ENCODE results near the gene PAGR1. TPM values are rescaled to one million over a fixed set of nuclear protein-coding genes. Genes with fewer than 3 reads are reported as not detected.

PAGR1 gene
- total and polyA plus RNA-seq, 10 of the 15 experiments (the other 5 are each of a cell fraction or from before 2014, with no cell fraction given) = 1.1 to 57.7 (median 23.4) TPM

- ChIA-PET POLR2A (no interaction called here), SMC1A (ENCODE audit: uncharacterized antibody, unreplicated experiment) (interaction anchor here (1.2 kb wide), 1 partner anchor 26 kb away, joined by 3 read pairs; no protein-coding TSS in a partner anchor), RAD21 (ENCODE audit: unreplicated experiment) (no interaction called here), CTCF (no interaction called here)
- ATAC-seq (no peak), FAIRE-seq (no peak), DNase-seq (ENCODE audit: low read depth, low spot score) (no peak)
- H3K4me1 ChIP-seq (ENCODE audit: control insufficient read depth, insufficient read depth, low read length) = no peaks in the 10 kb centered on the region
- H3K9ac ChIP-seq (ENCODE audit: control insufficient read depth, insufficient read depth, low read length) = no peak overlapping the region
- H2AFZ ChIP-seq (ENCODE audit: control insufficient read depth, low read depth, low read length) = no peak overlapping the region
- no peak overlapping the region for H3K4me2 ChIP-seq (ENCODE audit: control insufficient read depth, insufficient read depth)
- no peak overlapping the region for H3K27ac ChIP-seq (ENCODE audit: control insufficient read depth, insufficient read depth)
- no peaks in the 10 kb centered on the region for H3K27me3 ChIP-seq (replicated peaks in 1 of 2; ENCODE audit: control insufficient read depth in 2 of 2, insufficient read depth in 2 of 2, low read length in 1 of 2)
- no peaks in the 10 kb centered on the region for H3K79me2 ChIP-seq (ENCODE audit: control insufficient read depth, insufficient read depth, low read length)
- no peaks in the 10 kb centered on the region for H4K20me1 ChIP-seq (ENCODE audit: control insufficient read depth, insufficient read depth)
- no TSS peak for BruUV-seq (replicated peaks)
- H3K36me3 ChIP-seq (ENCODE audit: control insufficient read depth in 2 of 2, insufficient read depth in 2 of 2, low read length in 1 of 2) = peaks cover 3 to 6% of the 10 kb centered on the region in 2 experiments; a peak in 3 of 4 replicates
- no peaks in the 10 kb centered on the region for H3K9me3 ChIP-seq (replicated peaks; ENCODE audit: control insufficient read depth, insufficient read depth, low read length)
- WGBS (ENCODE audit: insufficient coverage, insufficient replicate concordance, low lambda C conversion rate, missing lambda C conversion rate) = 85% methylated on average over 8 of the region's 8 CpGs
- H3K4me3 ChIP-seq = no peak overlapping the region
- intact Hi-C loops (cut with micrococcal nuclease; ENCODE audit: unreplicated experiment) (no loop called here), in situ Hi-C loops (cut with MboI) (no loop called here)
- no peak for TF ChIP-seq ZNF207 (IDR thresholded peaks at IDR 0.05; ENCODE audit: borderline replicate concordance)
- TF ChIP-seq ZNF24 (IDR thresholded peaks at IDR 0.05) = no peak
- no peak for TF ChIP-seq STAT3 (IDR thresholded peaks at IDR 0.05; ENCODE audit: low read depth, low read length)
- TF ChIP-seq MLLT1 (IDR thresholded peaks at IDR 0.05) = no peak
- no peak for TF ChIP-seq E4F1 (IDR thresholded peaks at IDR 0.05; ENCODE audit: borderline replicate concordance, partially characterized antibody)
- no peak for TF ChIP-seq RBBP5 (conservative IDR thresholded peaks at IDR 0.05)
- TF ChIP-seq NR2C2 (IDR thresholded peaks at IDR 0.05; ENCODE audit: borderline replicate concordance, control insufficient read depth, insufficient read length, low read depth) = no peak
- no peak for TF ChIP-seq RELB (IDR thresholded peaks at IDR 0.05; ENCODE audit: low read depth)
- no peak for TF ChIP-seq TCF3 (IDR thresholded peaks at IDR 0.05; ENCODE audit: borderline replicate concordance, insufficient read depth, low read depth, low read length)
- TF ChIP-seq ZNF622 (IDR thresholded peaks at IDR 0.05) = no peak
- TF ChIP-seq, protein P1, sequence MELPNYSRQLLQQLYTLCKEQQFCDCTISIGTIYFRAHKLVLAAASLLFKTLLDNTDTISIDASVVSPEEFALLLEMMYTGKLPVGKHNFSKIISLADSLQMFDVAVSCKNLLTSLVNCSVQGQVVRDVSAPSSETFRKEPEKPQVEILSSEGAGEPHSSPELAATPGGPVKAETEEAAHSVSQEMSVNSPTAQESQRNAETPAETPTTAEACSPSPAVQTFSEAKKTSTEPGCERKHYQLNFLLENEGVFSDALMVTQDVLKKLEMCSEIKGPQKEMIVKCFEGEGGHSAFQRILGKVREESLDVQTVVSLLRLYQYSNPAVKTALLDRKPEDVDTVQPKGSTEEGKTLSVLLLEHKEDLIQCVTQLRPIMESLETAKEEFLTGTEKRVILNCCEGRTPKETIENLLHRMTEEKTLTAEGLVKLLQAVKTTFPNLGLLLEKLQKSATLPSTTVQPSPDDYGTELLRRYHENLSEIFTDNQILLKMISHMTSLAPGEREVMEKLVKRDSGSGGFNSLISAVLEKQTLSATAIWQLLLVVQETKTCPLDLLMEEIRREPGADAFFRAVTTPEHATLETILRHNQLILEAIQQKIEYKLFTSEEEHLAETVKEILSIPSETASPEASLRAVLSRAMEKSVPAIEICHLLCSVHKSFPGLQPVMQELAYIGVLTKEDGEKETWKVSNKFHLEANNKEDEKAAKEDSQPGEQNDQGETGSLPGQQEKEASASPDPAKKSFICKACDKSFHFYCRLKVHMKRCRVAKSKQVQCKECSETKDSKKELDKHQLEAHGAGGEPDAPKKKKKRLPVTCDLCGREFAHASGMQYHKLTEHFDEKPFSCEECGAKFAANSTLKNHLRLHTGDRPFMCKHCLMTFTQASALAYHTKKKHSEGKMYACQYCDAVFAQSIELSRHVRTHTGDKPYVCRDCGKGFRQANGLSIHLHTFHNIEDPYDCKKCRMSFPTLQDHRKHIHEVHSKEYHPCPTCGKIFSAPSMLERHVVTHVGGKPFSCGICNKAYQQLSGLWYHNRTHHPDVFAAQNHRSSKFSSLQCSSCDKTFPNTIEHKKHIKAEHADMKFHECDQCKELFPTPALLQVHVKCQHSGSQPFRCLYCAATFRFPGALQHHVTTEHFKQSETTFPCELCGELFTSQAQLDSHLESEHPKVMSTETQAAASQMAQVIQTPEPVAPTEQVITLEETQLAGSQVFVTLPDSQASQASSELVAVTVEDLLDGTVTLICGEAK (IDR thresholded peaks at IDR 0.05; ENCODE audit: borderline replicate concordance) = no peak
- TF ChIP-seq PAX5 (IDR thresholded peaks at IDR 0.05; ENCODE audit: borderline replicate concordance, low read depth, low read length) = no peak
- TF ChIP-seq KLF5 (IDR thresholded peaks at IDR 0.05; ENCODE audit: partially characterized antibody) = no peak
- no peak for TF ChIP-seq IRF4 (IDR thresholded peaks at IDR 0.05; ENCODE audit: low read depth, low read length)
- no peak for TF ChIP-seq FOXM1 (IDR thresholded peaks at IDR 0.05; ENCODE audit: low read depth, low read length)
- TF ChIP-seq SIX5 (IDR thresholded peaks at IDR 0.05; ENCODE audit: low read depth, low read length, severe bottlenecking) = no peak
Measured at GRCh38 chr16:29843931-29844330, 28.0 kb downstream of the PAGR1 start.
